Dedifferentiated amniotic fluid mesenchymal stem cell (primary cell): Measurements from ENCODE around the gene PCNP.
"Not testable (repeated sequence)": the region's sequence is repeated elsewhere in the genome, so short reads cannot be mapped to it uniquely, and the experiment has no call there.

Source experiments
- DNase-seq: peaks from one replicate; pipeline ENCODE4 v3.0.0-alpha.2; 2016; ENCODE audit errors: extremely low spot score

Gene PCNP, protein sequence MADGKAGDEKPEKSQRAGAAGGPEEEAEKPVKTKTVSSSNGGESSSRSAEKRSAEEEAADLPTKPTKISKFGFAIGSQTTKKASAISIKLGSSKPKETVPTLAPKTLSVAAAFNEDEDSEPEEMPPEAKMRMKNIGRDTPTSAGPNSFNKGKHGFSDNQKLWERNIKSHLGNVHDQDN

DNA sequence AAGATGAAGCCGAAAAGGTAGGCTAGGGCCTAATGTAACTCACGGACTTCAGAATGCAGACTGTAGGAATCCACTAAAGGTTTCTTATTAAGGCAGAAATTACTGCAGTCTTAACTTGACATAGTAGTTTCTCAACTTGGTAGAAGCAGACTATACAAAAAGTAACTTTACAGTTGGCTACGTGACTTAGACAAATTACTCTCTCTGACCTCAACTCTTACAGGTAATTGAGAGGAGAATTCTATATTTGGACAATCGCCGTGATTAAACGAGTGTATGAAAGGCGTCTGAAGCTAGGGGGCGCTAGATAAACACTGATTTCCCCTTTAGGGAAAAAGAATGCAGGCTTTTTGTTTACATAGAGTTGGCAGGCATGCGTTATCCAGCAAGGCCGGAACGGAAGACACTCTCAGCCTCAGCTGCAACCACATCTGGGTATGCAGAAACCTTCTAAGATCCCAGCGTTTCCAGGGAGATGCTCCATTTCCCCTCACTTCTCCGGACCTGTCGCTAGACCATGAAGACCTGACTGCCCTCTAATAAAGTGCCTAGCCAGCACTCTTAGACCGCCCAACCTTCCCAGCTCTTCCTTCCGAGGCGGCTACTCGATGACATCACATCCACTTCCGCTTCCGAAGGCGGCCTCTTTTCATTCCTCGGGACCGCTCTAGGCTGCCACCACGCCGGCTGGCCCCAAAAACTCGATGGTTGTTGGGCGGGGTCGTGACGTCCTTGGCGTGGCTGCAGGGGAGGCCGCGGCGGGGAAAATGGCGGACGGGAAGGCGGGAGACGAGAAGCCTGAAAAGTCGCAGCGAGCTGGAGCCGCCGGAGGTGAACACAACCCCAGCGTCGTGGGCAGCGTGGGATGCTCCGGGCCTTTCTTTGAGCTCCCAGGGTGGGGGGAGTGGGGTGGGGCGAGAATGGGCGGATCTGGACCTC is at the start of gene PCNP:
PCNP (plus strand) TSS at position 732 of the 939 bp plus-strand sequence; CDS start at position 768, 36 bp downstream.
- peak; percentile 99 for DNase-seq

DNA sequence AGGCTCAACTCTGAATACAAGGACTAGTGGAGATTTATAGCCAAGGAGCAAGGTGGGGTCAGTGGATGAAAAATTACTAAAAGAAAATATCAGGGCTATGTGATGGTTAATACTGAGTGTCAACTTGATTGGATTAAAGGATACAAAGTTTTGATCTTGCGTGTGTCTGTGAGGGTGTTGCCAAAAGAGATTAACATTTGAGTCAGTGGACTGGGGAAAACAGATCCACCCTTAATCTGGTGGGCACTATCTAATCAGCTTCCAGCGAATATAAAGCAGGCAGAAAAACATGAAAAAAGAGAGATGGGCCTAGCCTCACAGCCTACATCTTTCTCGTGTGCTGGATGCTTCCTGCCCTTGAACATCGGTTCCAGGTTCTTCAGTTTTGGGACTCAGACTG is 46.5 kb upstream of the PCNP start:
- DNase-seq = no peak

DNA sequence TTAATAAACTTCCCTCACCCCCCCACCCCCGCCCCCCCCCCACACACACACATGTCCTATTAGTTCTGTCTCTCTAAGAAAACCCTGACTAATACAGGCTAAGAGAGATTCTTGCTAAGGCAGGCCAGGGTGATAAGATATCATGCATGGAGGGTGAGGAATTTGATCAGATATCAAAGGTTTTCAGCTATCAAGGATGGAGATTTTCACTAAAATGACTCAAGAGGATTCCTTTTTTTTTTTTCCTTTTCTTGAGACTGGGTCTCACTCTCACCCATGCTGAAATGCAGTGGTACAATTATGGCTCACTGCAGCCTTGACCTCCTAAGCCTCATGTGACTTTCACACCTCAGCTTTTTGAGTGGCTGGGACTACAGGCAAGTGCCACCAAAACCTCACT is 46.1 kb upstream of the PCNP start:
- no peak for DNase-seq

DNA sequence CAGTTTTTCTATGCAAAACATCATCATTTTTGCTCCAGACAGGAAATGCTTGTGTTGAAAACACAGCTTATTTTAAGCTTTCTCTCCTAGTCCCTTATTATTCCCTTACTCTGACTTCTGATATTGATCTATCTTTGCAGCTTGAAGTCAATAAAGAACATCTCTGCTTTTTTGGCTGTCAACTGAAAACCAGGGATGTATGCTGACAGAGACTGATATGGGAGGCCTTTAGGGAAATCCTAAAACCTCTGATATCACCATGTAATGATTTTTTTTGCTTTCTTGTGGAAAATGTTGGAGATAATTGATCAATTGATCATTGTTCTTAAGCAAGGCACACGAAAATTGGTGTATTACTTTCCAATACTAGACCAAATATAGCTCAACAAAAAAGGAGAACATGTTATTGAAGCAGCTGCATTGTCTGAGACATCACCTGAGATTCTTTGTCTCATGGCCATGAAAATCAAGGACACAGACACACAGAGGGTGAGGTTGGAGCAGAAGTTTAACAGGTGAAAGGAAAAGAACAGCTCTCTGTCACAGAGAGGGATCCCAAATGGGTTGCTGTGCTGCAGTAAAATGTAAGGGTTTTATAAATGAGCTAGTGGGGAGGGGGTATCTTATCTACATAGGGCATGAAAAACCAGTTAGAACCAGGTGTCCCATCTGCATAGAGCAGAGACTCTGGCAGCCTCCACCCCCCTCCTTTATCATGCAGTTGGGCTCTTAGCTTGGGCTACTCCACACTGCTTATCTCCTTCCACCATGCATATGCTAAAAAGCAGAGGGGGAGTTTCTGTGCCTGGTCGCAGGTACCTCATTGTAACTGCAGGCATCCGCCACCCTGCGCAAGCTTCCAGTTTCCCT is 43.9 kb upstream of the PCNP start:
- DNase-seq = no peak

DNA sequence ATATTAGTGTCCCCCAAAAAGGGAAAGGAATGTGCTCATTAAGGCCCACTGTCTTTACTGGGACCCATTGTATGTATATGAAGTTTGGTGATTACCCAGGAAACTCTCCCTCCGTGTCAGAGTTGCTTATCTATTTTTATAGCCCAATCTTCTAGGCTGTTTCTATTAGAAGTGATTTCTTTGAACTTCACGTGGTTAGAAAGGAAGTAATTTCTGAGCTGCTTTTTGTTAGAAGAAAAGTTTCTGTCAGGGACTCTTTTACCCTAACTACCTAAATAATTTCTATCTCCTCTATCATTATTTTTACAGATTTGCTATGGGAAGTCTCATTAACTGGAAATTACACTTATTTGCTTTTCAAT is 43.3 kb upstream of the PCNP start:
- no peak for DNase-seq

DNA sequence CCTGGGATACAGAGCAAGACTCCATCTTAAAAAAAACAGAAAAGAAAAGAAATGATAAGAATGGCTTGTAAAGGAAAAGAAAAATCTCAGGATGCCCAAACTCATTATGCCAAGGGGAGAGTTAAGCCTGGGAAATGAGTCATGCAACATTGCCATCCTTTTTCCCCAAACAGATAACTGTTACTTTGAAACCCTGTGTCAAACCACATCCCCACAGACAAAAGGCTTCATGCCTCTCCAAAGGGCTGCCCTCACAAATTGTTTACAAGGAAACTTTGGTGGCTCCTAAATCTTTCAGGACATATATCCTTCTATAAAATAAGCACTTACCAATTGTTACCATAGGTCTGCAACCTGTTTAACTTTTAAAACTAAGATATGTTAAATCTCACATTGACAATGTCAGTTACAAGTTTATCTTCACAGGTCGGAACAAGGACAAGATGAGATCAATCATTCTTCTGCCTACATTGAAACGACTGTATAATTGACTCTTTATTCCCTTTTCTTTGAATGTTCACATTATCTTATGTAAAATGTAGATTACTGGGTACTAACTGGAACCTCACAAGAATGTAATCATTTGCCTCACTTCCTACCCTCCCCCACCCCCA is 42.4 kb upstream of the PCNP start:
- no peak for DNase-seq

DNA sequence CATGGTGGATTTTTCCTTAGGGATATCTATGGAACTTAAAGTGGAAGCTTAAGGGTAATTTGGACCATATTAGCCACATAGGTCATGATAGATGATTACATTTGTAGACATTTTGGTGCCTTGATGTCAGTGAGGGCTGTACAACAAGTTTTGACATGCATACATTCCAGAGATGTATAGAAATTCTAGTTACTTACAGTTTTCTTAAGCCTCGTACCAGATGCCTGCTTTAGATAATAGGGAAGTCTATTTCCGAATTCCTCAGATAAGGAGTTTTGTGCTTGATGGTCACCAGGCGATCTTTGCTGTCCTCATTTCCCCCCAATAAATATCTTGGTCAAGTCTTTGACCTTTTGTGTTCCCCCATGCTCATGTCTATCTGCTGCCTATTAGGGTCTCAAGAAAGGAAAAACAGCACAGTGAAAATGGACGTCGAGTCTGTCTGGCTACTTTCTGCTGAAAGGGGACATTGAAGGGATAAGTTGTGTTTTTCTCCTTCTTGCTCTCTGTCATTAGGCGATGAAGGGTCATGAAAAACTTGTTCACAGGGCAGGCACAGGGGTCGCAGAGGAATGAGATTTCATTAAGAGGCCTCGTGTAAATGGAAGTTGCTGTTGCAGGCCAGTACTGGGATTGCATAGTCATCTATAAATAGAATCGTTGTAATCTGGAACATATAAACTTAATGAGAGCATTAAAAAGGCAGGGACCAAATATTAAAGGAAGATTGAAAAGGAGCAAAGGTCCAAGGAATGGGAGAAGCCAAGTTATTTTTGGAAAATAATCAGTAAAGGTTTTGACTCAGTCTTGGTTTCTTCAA is 41.0 kb upstream of the PCNP start:
- no peak for DNase-seq

DNA sequence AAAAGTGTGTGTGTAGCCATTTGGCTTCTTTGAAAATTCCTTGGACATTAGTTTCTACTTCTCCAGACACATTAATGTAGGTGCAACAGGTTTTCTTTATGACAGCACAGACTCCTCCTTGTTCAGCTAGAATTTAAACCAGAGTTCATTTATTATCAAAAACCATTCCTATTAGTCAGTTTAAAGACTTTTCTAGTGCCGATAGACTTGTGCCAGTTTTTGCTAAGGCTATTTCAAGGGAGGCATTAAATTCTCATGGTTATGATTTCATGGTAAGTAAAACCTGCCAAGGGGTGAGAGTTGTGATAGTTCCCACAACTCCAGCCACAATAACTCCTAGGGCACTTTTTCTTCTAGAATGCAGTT is 40.4 kb upstream of the PCNP start:
- DNase-seq = no peak

DNA sequence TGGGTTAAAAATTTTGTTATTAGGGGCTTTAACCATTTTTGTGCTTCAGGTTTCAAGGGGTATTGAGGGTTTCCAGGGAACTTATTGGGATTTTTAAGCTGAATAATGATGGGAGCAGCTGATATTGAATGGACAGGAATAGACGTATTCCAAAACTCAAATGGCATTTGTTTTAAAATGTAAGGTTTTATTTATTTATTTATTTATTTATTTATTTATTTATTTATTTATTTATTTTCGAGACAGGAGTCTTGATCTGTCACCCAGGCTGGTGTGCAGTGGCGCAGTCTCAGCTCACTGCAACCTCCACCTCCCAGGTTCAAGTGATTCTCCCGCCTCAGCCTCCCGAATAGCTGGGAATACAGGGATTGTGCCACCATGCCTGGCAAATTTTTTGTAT is 38.8 kb upstream of the PCNP start:
- no peak for DNase-seq

DNA sequence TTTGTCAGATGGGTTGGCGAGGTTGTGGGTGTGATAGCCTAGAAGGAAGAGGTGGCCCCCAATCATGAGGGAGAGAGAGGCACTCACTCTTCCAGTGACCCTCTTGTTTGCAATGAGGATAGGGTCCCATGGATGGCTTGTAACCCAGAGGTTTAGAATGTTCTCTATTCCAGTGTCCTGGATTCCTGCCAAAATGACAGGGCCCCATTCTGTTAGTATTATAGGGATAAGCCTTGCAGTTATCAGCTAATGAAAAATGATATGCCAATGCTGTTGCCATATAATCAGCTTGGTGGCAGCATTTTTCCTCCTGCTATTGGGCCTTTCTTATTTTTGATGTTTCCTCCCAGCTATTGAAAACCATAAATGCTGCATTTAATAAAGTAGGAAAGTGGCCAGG is 37.7 kb upstream of the PCNP start:
- no peak for DNase-seq

DNA sequence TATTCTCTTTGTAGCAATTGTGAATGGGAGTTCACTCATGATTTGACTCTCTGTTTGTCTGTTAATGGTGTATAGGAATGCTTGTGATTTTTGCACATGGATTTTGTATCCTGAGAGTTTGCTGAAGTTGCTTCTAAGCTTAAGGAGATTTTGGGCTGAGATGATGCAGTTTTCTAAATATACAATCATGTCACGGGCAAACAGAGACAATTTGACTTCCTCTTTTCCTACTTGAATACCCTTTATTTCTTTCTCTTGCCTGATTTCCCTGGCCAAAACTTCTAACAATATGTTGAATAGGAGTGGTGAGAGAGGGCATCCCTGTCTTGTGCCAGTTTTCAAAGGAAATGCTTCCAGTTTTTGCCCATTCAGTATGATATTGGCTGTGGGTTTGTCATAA is 37.0 kb upstream of the PCNP start:
- not testable (repeated sequence) for DNase-seq

DNA sequence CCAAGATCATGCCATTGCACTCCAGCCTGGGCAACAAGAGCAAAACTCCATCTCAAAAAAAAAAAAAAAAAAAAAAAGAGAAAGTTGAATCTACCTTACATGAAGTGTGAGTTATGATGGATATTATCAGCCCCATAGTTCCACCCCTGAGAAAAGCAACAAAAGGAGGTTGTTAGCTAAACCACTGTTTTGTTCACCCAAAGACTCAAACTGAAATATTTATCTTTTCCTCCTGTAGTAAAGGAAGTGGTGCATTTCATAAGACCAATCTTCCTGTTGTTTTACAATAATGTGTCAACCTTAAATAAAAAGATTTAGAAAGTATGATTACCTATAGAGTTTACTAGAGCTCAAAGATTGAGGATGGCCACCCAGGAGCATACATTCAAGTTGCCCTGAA is 31.0 kb upstream of the PCNP start:
- DNase-seq = no peak

DNA sequence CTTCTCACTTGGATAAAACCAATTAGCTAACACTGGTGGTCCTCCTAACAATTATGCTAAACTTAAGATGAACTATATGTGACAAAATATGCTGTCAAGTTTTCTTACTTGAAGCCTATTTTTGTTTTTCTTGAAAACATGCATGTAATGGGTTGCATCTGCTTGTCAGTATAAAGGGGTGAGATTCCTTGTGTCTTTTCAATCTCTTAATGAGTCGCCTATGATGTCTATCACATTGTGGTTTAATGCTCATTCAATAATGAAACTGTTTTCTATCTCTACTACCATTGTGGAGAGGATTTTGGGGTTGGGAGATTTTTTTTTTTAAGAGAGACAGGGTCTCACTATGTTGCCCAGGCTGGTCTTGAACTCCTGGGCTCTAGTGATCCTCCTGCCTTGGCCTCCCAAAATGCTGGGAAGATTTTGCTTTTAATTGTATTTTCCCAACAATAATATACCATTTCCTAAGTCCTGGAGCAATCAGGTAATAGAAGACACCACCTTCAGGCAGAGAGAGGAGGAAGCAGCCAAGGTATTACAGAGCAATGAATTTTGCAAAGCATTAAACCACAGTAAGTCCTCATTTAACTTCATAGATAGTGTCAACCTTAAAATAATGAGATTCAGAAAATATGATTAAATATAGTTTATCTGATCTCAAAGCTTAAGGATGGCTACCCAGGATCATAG is 29.7 kb upstream of the PCNP start:
- no peak for DNase-seq

DNA sequence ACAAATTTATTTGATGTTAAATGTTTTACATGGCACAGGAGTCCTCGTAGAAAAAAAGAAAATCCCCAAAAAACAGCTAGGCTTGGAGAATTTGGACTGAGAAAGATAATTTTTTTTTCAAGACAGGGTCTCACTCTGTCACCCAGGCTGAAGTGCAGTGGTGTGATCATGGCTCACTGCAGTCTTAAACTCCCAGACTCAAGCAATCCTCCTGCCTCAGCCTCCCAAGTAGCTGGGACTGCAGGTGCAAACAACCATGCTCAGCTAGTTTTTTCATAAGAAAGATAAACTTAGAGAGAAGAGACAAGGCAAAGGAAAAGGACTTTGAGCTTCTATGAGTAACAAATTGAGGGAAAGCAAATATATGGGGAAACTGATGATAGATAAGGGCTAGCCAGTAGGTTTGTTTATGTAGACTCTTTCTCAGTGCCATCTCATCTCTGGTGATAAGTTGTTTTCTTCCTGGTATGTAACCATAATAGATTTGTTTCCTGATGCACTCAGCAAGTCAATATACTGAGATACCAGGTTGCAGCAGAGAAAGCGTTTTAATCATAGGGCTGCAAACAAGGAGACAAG is 25.4 kb upstream of the PCNP start:
- no peak for DNase-seq

DNA sequence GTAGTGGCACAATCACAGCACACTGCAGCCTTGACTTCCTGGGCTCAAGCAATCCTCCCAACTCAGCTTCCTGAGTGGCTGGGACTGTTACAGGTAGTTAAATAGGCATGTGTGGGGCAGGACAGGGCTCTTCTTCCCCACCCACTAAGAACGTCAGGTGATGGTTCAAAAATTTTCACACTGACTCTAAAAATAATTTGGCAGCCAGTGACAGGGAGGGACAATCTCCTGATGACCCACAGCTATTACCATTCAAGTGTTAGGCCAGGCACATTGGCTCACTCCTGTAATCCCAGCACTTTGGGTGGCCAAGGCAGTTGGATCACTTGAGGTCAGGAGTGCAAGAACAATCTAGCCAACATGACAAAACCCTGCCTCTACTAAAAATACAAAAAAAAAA is 24.5 kb upstream of the PCNP start:
- DNase-seq = no peak

DNA sequence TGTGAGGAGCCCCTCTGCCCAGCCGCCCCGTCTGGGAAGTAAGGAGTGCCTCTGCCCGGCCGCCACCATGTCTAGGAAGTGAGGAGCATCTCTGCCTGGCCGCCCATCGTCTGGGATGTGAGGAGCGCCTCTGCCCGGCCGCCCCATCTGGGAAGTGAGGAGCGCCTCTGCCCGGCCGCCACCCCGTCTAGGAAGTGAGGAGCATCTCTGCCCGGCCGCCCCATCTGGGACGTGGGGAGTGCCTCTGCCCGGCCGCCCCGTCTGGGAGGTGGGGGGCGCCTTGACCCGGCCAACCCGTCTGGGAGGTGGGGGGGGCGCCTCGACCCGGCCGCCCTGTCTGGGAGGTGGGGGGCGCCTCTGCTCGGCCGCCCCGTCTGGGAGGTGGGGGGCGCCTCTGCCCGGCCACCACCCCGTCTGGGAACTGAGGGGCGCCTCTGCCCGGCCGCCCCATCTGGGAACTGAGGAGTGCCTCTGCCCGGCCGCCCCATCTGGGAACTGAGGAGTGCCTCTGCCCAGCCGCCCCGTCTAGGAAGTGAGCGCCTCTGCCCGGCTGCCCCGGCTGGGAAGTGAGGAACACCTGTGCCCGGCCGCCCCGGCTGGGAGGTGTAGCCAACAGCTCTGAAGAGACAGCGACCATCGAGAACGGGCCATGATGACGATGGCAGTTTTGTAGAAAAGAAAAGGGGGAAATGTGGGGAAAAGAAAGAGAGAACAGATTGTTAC is 22.5 kb upstream of the PCNP start:
- DNase-seq = not testable (repeated sequence)

DNA sequence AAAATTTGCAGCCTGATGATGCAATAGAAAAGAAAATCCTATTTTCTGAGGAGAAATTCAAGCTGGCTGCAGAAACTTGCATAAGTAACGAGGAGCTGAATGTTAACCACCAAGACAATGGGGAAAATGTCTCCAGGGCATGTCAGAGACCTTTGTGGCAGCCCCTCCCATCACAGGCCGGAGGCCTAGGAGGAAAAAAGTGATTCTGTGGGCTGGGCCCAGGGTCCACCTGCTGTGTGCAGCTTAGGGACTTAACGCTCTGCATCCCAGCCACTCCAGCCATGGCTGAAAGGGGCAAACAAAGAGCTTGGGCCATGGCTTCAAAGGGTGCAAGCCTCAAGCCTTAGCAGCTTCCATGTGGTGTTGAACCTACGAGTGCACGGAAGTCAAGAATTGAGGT is 20.6 kb upstream of the PCNP start:
- not testable (repeated sequence) for DNase-seq

DNA sequence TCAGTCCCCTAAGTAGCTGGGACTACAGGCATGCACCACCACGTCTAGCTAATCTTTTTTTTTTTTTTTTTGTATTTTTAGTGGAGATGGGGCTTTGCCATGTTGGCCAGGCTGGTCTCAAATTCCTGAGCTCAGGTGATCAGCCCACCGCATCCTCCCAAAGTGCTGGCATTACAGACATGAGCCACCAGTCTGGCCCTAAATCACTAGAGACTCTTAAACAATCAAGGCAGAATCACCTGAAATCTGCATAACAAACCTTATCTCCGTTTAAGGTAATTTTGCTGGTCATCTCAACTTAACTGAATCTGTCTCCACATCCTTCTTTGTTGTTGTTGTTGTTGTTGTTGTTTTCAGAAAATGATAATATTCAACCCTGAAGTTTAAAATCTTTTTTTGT is 17.9 kb upstream of the PCNP start:
- DNase-seq = no peak

DNA sequence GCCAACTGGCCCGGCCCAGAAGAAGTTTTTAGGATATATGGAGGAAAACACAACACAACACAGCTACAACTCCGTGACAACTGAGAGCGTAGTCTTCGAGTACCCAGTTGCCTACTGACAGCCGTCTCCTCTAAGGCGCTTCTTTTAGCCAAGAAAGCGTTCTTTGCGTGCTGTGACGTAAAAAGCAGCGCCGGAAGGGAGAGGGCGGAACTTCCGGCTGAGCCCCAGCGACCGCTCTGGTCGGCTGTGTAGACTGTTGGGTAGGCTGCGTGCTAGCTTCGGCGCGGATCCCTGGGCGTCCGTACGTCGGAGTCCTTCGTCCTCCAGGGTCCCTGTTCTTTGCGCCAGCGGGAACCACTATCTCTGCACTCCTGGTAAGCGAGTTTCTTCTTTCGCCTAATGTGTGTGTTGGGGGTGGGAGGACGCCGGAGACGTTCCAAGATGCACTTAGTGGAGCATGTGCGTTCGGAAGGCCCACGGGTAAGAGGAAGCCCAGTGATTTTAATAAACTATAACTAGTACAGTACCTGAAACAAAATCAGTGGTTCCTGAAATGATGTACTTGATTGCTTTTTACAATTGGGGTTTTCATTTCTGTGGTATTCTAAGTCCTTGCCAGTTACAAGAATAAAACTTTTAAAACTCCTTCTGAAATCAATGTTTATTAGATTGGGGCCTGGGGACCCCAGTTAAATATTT is 12.2 kb upstream of the PCNP start, which contains the start of gene TRMT10C:
TRMT10C (plus strand) TSS at position 239 of the 699 bp plus-strand sequence. CDS start 2,914 bp downstream, outside the sequence.
- peak; percentile 93 for DNase-seq
